ENCODE results near the gene FAAH2.
"Not testable (repeated sequence)": the region's sequence is repeated elsewhere in the genome, so short reads cannot be mapped to it uniquely, and the experiment has no call there.

The FAAH2 gene

DNA sequence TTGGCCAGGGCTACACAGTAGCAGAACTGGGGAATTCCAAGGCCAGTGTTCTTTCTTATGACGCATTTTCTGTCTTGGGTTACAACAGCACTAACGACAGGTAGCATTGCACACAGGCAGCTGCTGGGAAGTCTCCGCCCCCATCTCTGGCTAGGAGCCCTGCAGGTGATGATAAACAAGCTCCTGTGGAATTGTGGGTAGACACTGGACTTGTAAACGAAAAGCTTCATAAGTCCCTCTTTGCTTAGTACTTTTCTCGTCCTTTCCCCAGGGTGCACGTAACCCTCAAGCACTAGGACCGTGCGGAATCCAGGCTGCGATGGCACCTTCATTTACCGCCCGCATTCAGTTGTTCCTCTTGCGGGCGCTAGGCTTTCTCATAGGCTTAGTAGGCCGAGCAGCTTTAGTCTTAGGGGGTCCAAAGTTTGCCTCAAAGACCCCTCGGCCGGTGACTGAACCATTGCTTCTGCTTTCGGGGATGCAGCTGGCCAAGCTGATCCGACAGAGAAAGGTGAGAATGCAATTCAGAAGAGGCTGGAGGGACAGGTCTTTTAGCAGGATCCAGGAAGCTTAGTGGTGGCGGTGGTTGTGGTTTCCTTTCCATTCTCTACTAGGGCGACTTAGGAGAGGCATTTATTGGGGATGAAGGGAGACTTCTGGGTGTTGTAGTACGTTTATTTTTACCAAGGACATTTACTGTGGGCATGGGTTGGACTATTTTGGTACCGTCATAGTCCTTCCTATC lies at the start of gene FAAH2:
FAAH2 (plus strand) TSS at position 200 of the 745 bp plus-strand sequence; CDS start at position 320, 120 bp downstream.
- DNase-seq: peak; percentile 63

DNA sequence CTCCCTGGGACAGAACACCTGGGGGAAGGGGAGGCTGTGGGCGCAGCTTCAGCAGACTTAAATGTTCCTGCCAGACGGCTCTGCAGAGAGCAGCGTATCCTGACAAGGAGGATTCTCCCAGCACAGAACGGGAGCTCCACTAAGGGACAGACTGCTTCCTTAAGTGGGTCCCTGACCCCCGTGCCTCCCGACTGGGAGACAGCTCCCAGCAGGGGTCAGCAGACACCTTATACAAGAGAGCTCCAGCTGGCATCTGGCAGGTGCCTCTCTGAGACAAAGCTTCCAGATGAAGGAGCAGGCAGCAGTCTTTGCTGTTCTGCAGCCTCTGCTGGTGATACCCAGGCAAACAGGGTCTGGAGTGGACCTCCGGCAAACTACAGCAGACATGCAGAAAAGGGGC lies 44.5 kb upstream of the FAAH2 start:
- no peak for DNase-seq

- DNase-seq: no peak
These were observed 34.5 kb upstream of the FAAH2 start for GRCh38 chrX:57251965-57252364.

DNA sequence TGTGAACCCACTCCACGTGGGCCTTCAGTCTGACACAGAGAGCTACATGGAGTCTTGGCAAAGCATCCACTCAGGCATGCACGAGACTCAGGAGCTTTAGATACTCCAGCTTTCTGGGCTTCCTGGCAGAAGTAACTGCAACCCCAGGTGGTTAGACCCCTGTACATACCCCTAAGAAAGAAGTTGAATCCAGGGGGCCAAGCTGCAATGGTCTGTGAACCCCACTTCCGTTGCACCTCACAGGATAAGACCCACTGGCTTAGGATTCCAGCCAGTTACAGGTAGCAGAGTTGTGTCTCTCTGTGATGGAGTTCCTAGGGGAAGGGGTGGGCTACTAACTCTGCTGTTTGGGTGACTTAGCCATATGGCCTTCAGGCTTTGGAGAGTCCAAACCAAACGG lies 21.4 kb upstream of the FAAH2 start:
- DNase-seq: no peak

GRCh38 chrX:57266275-57266674 lies 20.2 kb upstream of the FAAH2 start:
- DNase-seq: no peak

DNA sequence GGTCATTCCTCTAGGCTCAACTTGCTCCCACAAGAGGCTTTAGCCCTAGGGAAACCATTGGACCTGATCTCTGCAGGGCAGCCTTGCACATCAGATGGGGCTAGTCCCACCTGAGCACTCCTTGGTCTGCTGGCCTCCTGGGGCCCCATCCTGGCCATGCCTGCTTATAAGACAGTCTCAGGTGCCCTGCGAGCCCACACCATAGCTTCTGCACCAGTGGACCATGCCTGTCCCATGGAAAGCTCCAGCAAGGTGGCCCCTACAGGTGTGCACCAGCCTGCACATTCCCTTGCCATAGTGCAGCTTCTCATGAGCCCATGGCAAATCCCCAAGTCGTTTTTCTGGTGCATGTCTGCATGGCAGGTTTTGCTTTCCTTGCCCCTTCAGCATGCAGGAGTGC lies 19.6 kb upstream of the FAAH2 start:
- DNase-seq: no peak

GRCh38 chrX:57267308-57267707 lies 19.2 kb upstream of the FAAH2 start:
- DNase-seq: no peak

DNA sequence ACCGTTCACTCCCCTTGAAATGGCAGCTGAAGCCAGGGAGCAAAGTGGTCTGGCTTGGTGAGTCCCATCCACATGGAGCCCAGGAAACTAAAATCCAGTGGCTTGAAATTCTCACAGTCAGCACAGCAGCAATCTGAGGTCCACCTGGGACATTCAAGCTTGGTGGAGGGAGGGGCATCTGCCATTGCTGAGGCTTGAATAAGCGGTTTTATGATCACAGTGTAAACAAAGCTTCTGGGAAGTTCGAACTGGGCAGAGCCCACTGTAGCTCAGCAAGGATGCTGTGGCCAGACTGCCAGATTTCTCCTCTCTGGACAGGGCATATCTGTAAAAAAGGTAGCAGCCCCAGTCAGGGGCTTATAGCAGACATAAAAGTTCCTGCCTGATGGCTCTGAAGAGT lies 15.5 kb upstream of the FAAH2 start:
- DNase-seq: no peak

DNA sequence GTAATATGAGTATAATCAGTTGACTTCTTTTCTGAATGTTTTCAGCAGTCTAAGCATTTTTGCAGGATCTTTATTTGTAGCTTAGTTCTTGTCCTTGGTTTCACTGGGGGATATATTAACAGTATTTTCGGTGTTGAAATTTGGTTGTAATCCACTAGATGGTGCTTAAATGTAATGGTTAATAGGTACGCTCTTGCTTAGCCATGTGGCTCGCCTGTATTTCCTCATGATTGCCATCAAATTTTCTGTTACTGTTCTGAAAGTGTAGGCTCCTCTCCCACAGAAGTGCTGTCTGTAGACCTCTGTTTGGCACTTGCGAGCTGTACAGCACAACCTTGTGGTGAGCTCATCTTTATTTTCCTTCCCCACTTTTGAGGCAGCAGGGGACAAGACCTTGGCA lies 3.9 kb upstream of the FAAH2 start:
- DNase-seq: no peak

DNA sequence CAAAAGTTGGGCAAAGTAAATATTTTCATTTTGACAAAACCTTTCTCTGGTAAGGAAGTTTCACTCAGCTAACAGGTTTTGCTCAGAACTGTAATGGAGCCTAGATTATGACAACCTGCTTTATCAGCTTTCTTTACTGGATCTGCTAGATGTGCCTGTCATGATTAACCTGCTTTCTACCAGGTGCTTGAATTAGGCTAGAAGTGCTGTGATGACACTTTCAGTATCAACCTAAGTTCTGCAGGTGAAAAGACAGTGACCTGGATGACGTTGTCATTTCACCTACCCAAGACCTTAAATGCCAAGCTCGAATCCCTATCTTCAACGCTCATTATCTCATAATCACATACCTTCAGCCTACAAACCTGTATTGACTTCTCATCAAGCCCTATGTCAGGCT lies 1.5 kb upstream of the FAAH2 start:
- DNase-seq: no peak

DNA sequence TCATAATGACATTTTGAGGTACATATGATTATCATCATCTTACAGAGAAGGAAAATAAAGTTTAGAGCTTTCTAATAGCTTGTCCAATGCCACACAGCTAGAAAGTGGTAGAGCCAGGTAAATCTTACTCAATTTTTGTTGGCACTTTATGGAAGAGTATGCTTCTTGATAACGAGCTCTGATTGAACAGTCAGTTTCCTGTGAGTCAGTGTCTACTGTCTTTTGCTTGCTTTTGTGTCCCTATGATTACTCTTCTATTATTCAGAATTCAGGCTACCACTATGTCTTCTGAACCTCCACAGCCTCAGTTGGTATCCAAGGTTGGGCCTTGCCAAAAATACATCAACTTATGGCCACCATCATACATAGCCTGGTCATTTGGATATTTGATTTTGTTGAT lies 2.6 kb downstream of the FAAH2 start:
- no peak for DNase-seq

- DNase-seq: no peak
These were observed 8.5 kb downstream of the FAAH2 start for GRCh38 chrX:57294961-57295360.

GRCh38 chrX:57295679-57296078 lies 9.2 kb downstream of the FAAH2 start:
- not testable (repeated sequence) for DNase-seq

DNA sequence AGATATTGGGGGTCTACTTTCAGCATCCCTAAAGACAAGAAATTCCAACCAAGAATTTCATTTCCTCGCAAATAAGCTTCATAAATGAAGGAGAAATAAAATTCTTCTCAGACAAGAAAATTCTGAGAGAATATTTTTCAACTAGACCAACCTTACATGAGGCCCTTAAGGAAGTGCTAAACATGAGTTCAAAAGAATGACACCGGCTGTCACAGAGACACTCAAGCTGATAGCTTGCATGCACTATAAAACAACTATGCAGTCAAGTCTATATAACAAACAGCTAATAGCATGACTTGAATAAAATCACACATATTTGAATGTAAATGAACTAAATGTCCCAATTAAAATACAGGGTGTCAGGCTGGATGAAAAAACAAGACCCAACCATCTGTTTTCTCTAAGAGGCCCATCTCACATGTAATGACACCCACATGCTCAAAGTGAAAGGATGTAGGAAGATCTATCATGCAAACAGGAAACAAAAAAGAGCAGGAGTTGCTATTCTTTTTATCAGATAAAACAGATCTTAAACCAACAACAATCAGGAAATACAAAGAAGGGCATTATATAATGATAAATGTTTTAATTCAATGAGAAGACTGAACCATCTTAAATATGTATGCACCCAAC lies 27.2 kb downstream of the FAAH2 start:
- DNase-seq: no peak

- DNase-seq: no peak
These were observed 42.5 kb downstream of the FAAH2 start for GRCh38 chrX:57329008-57329407.

GRCh38 chrX:57335790-57336189 lies 49.3 kb downstream of the FAAH2 start:
- DNase-seq: not testable (repeated sequence)

DNA sequence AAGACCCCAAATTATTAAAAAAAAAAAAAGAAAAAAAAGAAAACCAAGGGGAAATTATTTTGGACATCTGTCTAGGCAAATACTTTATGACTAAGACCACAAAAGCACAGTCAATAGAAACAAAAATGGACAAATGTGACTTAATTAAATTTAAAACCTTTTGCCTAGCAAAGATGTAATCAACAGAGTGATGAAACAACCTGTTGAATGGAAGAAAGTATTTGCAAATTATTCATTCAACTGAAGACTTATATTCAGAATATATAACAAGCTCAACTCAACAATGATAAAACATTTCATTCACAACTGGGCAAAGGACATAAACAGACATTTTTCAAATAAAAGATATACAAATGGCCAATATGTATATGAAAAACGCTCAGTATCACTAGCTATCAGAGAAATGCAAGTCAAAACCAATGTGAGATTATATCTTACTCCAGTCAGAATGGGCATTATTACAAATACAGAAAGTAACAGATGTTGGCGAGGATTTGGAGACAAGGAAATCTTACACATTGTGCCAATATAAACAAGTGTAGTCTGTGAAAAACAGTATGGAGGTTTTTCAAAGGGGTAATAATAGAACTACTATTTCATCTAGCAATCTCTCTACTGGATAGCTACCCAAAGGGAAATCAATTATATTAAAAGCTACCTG lies 67.1 kb downstream of the FAAH2 start:
- DNase-seq: no peak

DNA sequence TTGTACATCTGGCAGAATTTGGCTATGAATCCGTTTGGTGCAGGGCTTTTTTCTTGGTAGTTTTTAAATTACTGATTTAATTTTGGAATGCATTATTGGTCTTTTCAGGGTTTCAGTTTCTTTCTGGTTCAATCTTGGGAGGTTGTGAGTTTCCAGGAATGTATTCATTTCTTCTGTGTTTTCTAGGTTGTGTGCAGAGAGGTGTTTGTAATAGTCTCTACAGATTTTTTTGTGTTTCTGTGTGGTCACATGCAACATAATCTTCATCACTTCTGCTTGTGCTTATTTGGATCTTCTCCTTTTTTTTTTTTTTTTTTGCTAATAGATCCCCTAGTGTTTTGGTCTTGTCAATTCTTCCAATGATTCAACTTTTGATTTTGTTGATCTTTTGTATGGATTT lies 77.6 kb downstream of the FAAH2 start:
- DNase-seq: no peak

DNA sequence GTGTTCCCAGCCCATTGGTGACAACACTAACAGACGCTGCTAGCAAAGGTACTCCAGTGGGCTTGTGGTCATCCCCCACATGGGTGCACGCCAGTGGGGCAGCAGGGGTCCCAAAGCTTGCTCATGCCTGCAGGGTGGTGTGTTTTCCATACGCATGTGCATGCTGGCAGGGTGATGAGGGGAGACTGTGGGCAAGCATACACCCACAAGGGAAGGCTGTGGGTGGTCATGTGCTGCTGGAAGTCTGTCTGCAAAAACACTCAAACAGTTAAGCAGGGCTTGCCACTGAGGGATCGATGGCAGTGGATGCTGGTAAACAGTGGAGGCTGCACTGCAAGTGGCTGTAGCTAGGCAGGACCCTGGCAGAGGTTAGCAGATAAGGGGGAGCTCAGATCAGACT lies 79.9 kb downstream of the FAAH2 start:
- DNase-seq: no peak

DNA sequence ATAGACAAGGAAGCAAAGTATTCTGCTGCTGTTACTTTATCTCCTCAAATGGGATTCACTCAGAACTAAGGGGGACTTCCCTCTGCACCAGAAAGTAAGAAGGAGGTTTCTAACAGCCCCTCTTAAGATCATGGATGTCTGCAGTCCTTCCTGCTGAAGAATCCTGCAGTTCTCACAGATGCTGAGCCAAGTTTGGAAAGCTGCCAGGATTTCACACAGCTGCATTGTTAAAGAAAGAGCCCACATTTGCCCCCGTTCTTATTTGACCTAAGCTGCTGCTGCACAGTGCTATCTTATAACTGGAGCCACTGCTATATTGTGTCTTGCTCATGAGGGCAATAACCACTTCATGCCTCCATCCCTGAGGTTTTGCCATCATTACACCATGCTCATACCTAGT lies 81.1 kb downstream of the FAAH2 start:
- DNase-seq: no peak

GRCh38 chrX:57368158-57368557 lies 81.7 kb downstream of the FAAH2 start:
- no peak for DNase-seq

- DNase-seq: no peak
These were observed 92.8 kb downstream of the FAAH2 start for GRCh38 chrX:57379296-57379695.

- DNase-seq: no peak
These were observed 93.7 kb downstream of the FAAH2 start for GRCh38 chrX:57380026-57380796.

Measured in activated T-cell treated with anti-CD3 and anti-CD28 coated beads, Interleukin-2, amount 50 U/mL, for 1 hour (primary cell).